Activated T-cell treated with anti-CD3 and anti-CD28 coated beads, Interleukin-2, amount 50 U/mL, for 24 hours (primary cell): Measurements from ENCODE around the gene KRTAP5-3.

Source experiments
- DNase-seq: peaks from one replicate; pipeline ENCODE4 v3.0.0-alpha.2; 2020
- H3K27ac Mint-ChIP-seq: 2 replicates; pipeline ENCODE4 v1.8.0; 2020; ENCODE audit warnings: mild to moderate bottlenecking, mixed read lengths
- H3K27me3 Mint-ChIP-seq: 2 replicates; pipeline ENCODE4 v1.8.0; 2020; ENCODE audit warnings: mixed read lengths
- H3K36me3 Mint-ChIP-seq: 2 replicates; pipeline ENCODE4 v1.8.0; 2020; ENCODE audit warnings: low read depth, mixed read lengths
- H3K4me1 Mint-ChIP-seq: 2 replicates; pipeline ENCODE4 v1.8.0; 2020; ENCODE audit warnings: low read depth, mixed read lengths
- H3K4me3 Mint-ChIP-seq: 2 replicates; pipeline ENCODE4 v1.8.0; 2020; ENCODE audit warnings: mild to moderate bottlenecking, moderate library complexity, mixed read lengths
- H3K9me3 Mint-ChIP-seq: 2 replicates; pipeline ENCODE4 v1.8.0; 2020; ENCODE audit warnings: mixed read lengths

KRTAP5-3 gene

GRCh38 chr11:1562469-1563148, 45.7 kb downstream of the KRTAP5-3 start:
- no peaks in the 10 kb centered on the region for H3K27me3 Mint-ChIP-seq
- H3K4me3 Mint-ChIP-seq: no peak overlapping the region
- H3K27ac Mint-ChIP-seq: no peak overlapping the region
- no peaks in the 10 kb centered on the region for H3K9me3 Mint-ChIP-seq
- no peaks in the 10 kb centered on the region for H3K4me1 Mint-ChIP-seq
- peaks cover 10% of the 10 kb centered on the region for H3K36me3 Mint-ChIP-seq
- no peak for DNase-seq

GRCh38 chr11:1561955-1562354, 46.3 kb downstream of the KRTAP5-3 start:
- Mint-ChIP-seq H3K27ac (no peak overlapping the region), H3K9me3 (no peaks in the 10 kb centered on the region), H3K27me3 (no peaks in the 10 kb centered on the region), H3K4me1 (no peaks in the 10 kb centered on the region), H3K4me3 (no peak overlapping the region), H3K36me3 (peaks cover 12% of the 10 kb centered on the region)
- no peak for DNase-seq

GRCh38 chr11:1561266-1561665, 47.0 kb downstream of the KRTAP5-3 start:
- Mint-ChIP-seq H3K27ac (no peak overlapping the region), H3K36me3 (peaks cover 12% of the 10 kb centered on the region), H3K4me1 (no peaks in the 10 kb centered on the region), H3K4me3 (no peak overlapping the region), H3K27me3 (no peaks in the 10 kb centered on the region), H3K9me3 (no peaks in the 10 kb centered on the region)
- DNase-seq: no peak

GRCh38 chr11:1560649-1561251, 47.5 kb downstream of the KRTAP5-3 start:
- no peak for DNase-seq
- no peaks in the 10 kb centered on the region for H3K9me3 Mint-ChIP-seq
- no peak overlapping the region for H3K4me3 Mint-ChIP-seq
- H3K27ac Mint-ChIP-seq: no peak overlapping the region
- H3K27me3 Mint-ChIP-seq: no peaks in the 10 kb centered on the region
- no peaks in the 10 kb centered on the region for H3K4me1 Mint-ChIP-seq
- peaks cover 12% of the 10 kb centered on the region for H3K36me3 Mint-ChIP-seq

GRCh38 chr11:1560002-1560648, 48.1 kb downstream of the KRTAP5-3 start:
- H3K27me3 Mint-ChIP-seq: no peaks in the 10 kb centered on the region
- peaks cover 12% of the 10 kb centered on the region for H3K36me3 Mint-ChIP-seq
- no peak overlapping the region for H3K27ac Mint-ChIP-seq
- H3K4me1 Mint-ChIP-seq: no peaks in the 10 kb centered on the region
- H3K9me3 Mint-ChIP-seq: no peaks in the 10 kb centered on the region
- H3K4me3 Mint-ChIP-seq: no peak overlapping the region
- no peak for DNase-seq

GRCh38 chr11:1559111-1559951, 48.9 kb downstream of the KRTAP5-3 start:
- H3K36me3 Mint-ChIP-seq: peaks cover 12% of the 10 kb centered on the region
- no peaks in the 10 kb centered on the region for H3K9me3 Mint-ChIP-seq
- DNase-seq: no peak
- no peaks in the 10 kb centered on the region for H3K27me3 Mint-ChIP-seq
- H3K4me1 Mint-ChIP-seq: no peaks in the 10 kb centered on the region
- no peak overlapping the region for H3K27ac Mint-ChIP-seq
- no peak overlapping the region for H3K4me3 Mint-ChIP-seq

GRCh38 chr11:1558775-1559110, 49.5 kb downstream of the KRTAP5-3 start:
- no peak for DNase-seq
- H3K4me3 Mint-ChIP-seq: no peak overlapping the region

GRCh38 chr11:1557904-1558774, 50.1 kb downstream of the KRTAP5-3 start:
- Mint-ChIP-seq H3K9me3 (no peaks in the 10 kb centered on the region), H3K36me3 (peaks cover 12% of the 10 kb centered on the region), H3K27me3 (peaks cover 7% of the 10 kb centered on the region), H3K4me3 (no peak overlapping the region), H3K4me1 (no peaks in the 10 kb centered on the region), H3K27ac (no peak overlapping the region)
- DNase-seq: no peak

More at GRCh38 chr11:1558775-1559110, 49.5 kb downstream of the KRTAP5-3 start:
- Mint-ChIP-seq H3K4me1 (no peaks in the 10 kb centered on the region), H3K36me3 (peaks cover 12% of the 10 kb centered on the region), H3K27me3 (peaks cover 2% of the 10 kb centered on the region), H3K9me3 (no peaks in the 10 kb centered on the region), H3K27ac (no peak overlapping the region)
